Heart right ventricle (tissue), 16 donors: ENCODE results near the gene RAB25. TPM values are rescaled to one million over a fixed set of nuclear protein-coding genes. Genes with fewer than 3 reads are reported as not detected.
"Not testable (repeated sequence)": the region's sequence is repeated elsewhere in the genome, so short reads cannot be mapped to it uniquely, and the experiment has no call there.

Experiments
- ATAC-seq, 8 donors: fragments of 200-7000 bp; cut with Tn5 transposase; one replicate each; pipeline ENCODE4 v1.9.1; 2020; ENCODE audit warnings: mild to moderate bottlenecking in 8 of 8, moderate library complexity in 8 of 8, moderate number of reproducible peaks in 1 of 8
- DNase-seq, 2 donors: peaks; one replicate each; pipeline ENCODE4 v3.0.0-alpha.2; 2020
- H3K27ac ChIP-seq, 10 donors: fragments of 200-600 bp; sonication (generic) in 2 of 10; one replicate each; pipeline versions ENCODE4 v1.5.0 to v1.8.0; 2020 to 2022; ENCODE audit warnings: mild to moderate bottlenecking in 3 of 10
- H3K27me3 ChIP-seq, 7 donors: fragments of 200-600 bp; one replicate each; pipeline ENCODE4 v1.8.0; 2021 to 2022; ENCODE audit warnings: mild to moderate bottlenecking in 2 of 7
- H3K36me3 ChIP-seq, 9 donors: fragments of 200-600 bp; sonication (generic) in 1 of 9; one replicate each; pipeline versions ENCODE4 v1.5.0 to v1.8.0; 2020 to 2022; ENCODE audit warnings: mild to moderate bottlenecking in 2 of 9
- H3K4me1 ChIP-seq, 9 donors: fragments of 200-600 bp; sonication (generic) in 1 of 9; one replicate each; pipeline versions ENCODE4 v1.5.0 to v1.8.0; 2020 to 2022; ENCODE audit warnings: mild to moderate bottlenecking in 4 of 9
- H3K4me3 ChIP-seq, 10 donors: fragments of 200-600 bp; sonication (generic) in 2 of 10; one replicate each; pipeline versions ENCODE4 v1.5.0 to v1.8.0; 2020 to 2022; ENCODE audit warnings: mild to moderate bottlenecking in 7 of 10, moderate library complexity in 2 of 10
- H3K9me3 ChIP-seq, 11 donors: fragments of 200-600 bp in 10 of 11; sonication (generic) in 2 of 11; one replicate each; pipeline versions ENCODE4 v1.5.0 to v1.8.0; 2013 to 2022; ENCODE audit warnings: mild to moderate bottlenecking in 2 of 11, control low read depth in 1 of 11, moderate library complexity in 1 of 11
- CTCF ChIP-seq, 9 donors: fragments of 200-600 bp; sonication (generic) in 2 of 9; IDR thresholded peaks; one replicate each; pipeline versions ENCODE4 v1.5.0 to v1.8.0; 2021 to 2022; ENCODE audit warnings: antibody characterized with exemption in 9 of 9, mild to moderate bottlenecking in 5 of 9, moderate library complexity in 1 of 9
- WGBS, 2 donors: extraction: QIAGEN DNeasy Blood & Tissue Kit; methylation state at CpG; one replicate each; pipeline ENCODE4 v1.1.7; 2013; ENCODE audit warnings: inconsistent platforms in 1 of 2; 5-methylcytosine and 5-hydroxymethylcytosine counted together
- intact Hi-C, 10 donors: fragments of 100-400 bp; cut with DNase I; formaldehyde crosslinking; loops; one replicate each; pipeline versions ENCODE4 v1.11.1 to v1.14.2; 2022
- polyA plus RNA-seq, 2 donors: library from polyadenylated mRNA; stranded (reverse); fragments of 200-250 nt; gene quantifications; one replicate each; pipeline ENCODE4 v1.2.3, GENCODE V29; 2013
- total RNA-seq, 10 donors: library from RNA; stranded (reverse); fragmentation: NEBNext Ultra II Directional in 3 of 10; extraction: Animal tissue kit (Norgen Biotek cat#: 25700) in 3 of 10; gene quantifications; one replicate each; pipeline versions ENCODE4 v1.2.1 to v1.2.4, GENCODE V29; 2021 to 2023
- donor health status: Arrhythmogenic right ventricular cardiomyopathy.
- donor health status: ischemic (EF 13 %, LVEDD 7.1; RV severe dilation, severe dysfunction).
- donor health status: healthy with polysubstance abuse.
- donor health status: DM: no; HTN: yes; CAD: no.
- donor health status: DM: no; HTN: no; CAD: no.
- donor health status: ischemic (EF 25% LVEDD 6.9; RV normal size, moderate dysfunction).
- donor health status: ischemic (EF 25% LVEDD 5.7; RV mildly dilated, moderate dysfunction).
- donor health status: healthy.
- donor health status: DM: yes; HTN: yes; CAD: no.
- donor health status: Ischemic cardiomyopathy.
- donor health status: ischemic (EF 35%, LVEDD 5.7; RV mildly dilated, moderate dysfunction).
- donor health status: nonischemic (EF 11% LVEDD 7.7; RV severe dilation, severe dysfunction).
- donor health status: DM: yes; HTN: yes; CAD: no.
- donor health status: PGD.
- donor health status: ischemic (EF 29% LVEDD 5.4; RV normal size, mild dysfunction).
- donor health status: nonischemic (EF 23%, LVEDD 6.1; RV moderate dilation, normal function).

RAB25 gene
- total and polyA plus RNA-seq, 12 donors, result 0.17 to 0.50 TPM; not detected in 10

DNA sequence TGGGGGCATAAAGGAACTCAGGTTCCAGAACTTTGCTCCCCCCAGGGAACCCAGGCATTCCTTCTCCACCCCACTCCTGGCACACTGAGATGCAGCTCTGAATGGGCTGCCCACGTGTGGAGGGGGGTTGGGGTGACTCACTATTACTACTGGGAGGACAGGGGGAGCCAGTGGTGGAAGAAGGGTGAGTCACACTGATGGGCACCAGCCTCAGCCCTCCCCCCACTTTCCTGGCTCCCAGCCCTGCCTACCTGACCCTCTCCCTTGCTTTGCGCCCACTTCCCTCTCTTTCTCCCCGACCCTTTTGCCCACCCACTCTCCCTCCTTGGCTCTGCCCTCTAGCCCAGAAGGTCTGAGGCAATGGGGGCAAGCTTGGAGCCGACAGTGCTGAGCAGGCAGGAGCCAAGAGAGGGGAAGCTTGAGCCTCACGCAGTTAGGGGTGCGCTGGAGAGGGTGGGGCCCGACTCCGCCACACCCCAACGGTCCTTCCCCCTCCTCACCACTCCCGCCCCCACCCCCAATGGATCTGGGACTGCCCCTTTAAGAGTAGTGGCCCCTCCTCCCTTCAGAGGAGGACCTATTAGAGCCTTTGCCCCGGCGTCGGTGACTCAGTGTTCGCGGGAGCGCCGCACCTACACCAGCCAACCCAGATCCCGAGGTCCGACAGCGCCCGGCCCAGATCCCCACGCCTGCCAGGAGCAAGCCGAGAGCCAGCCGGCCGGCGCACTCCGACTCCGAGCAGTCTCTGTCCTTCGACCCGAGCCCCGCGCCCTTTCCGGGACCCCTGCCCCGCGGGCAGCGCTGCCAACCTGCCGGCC is 53.4 kb downstream of the RAB25 start, which contains the start of gene LMNA:
Gene LMNA, plus strand, starts transcription at position 611 of the 818 bp plus-strand sequence. CDS start 208 bp downstream, outside the sequence.
- peaks cover 0 to 7% (median 0%) of the 10 kb centered on the region in 7 donors for H3K27me3 ChIP-seq
- H3K9me3 ChIP-seq, result no peaks in the 10 kb centered on the region
- TF ChIP-seq CTCF (IDR thresholded peaks at IDR 0.05), result no peak
- peak within 1 kb of the TSS; percentile 86 to 99 (median 96) for H3K4me3 ChIP-seq
- peak; percentile 82 to 92 (median 86) for ATAC-seq
- H3K36me3 ChIP-seq, result peaks cover 0 to 11% (median 0%) of the 10 kb centered on the region in 9 donors
- peak within 1 kb of the TSS; percentile 93 to 100 (median 98) for H3K27ac ChIP-seq
- DNase-seq, result peak; percentile 91 to 92
- 2 to 3% methylated on average over 37 of the region's 37 CpGs for WGBS, 2 donors
- H3K4me1 ChIP-seq, result peaks cover 15 to 60% (median 43%) of the 10 kb centered on the region in 9 donors
- intact Hi-C loops, result no loop called here

DNA sequence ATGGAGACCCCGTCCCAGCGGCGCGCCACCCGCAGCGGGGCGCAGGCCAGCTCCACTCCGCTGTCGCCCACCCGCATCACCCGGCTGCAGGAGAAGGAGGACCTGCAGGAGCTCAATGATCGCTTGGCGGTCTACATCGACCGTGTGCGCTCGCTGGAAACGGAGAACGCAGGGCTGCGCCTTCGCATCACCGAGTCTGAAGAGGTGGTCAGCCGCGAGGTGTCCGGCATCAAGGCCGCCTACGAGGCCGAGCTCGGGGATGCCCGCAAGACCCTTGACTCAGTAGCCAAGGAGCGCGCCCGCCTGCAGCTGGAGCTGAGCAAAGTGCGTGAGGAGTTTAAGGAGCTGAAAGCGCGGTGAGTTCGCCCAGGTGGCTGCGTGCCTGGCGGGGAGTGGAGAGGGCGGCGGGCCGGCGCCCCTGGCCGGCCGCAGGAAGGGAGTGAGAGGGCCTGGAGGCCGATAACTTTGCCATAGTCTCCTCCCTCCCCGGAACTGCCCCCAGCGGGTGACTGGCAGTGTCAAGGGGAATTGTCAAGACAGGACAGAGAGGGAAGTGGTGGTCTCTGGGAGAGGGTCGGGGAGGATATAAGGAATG is 54.1 kb downstream of the RAB25 start:
- intact Hi-C loops, result no loop called here
- peak; percentile 5 to 57 (median 41) for ATAC-seq
- WGBS, 2 donors, result 0% methylated on average over 49 of the region's 49 CpGs

DNA sequence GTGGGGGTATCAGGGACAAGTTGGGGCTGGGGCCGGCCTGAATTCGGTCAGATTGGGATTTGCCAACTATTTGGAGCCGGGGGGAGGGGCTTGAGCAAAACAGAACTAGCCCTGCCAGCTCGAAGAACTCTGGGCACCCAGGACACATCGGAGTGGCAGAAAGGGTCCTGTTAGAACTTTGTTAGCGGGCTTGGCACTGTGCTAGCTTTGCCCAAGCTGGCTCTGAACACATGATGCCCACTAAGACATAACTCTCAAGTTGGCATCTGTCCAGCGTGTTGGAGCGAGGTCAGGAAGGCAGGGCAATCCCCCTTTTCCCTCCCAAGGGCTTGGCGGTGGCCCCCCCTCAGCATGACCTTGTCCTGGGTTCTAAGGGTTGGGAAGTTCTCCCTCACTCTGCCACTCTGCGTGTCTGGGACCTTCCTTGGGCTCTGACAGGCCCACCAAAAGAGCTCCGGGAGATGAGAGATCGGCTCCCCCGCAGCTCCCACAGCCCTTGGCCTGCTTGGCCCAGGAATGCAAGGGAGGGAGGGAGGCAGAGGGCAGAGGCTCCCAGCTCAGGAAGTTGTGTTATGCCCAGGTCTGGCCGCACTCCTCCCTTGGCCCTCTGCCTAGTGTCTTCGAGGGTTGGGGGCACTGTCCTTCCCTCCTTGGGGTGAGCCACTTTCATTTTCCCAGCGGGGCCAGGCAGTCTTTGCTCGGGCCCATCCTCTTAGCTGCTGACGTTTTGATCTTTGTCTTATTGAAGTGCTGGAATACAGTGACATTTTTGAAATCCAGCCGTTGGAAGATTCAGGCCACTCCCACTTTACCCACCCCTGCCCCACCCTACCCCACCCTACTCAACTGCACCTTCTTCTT is 54.8 kb downstream of the RAB25 start:
- H3K27me3 ChIP-seq, result peaks cover 0 to 7% (median 0%) of the 10 kb centered on the region in 7 donors
- TF ChIP-seq CTCF (IDR thresholded peaks at IDR 0.05), result no peak
- H3K4me3 ChIP-seq, result peak overlapping the region; percentile 86 to 99 (median 96)
- DNase-seq (peak; percentile 66 to 70), ATAC-seq (peak; percentile 17 to 56 (median 42))
- peaks cover 23 to 74% (median 57%) of the 10 kb centered on the region in 9 donors for H3K4me1 ChIP-seq
- peaks cover 0 to 22% (median 0%) of the 10 kb centered on the region in 9 donors for H3K36me3 ChIP-seq
- intact Hi-C loops, result no loop called here
- 1 to 2% methylated on average over 19 of the region's 19 CpGs for WGBS, 2 donors
- H3K9me3 ChIP-seq, result no peaks in the 10 kb centered on the region
- peak overlapping the region; percentile 93 to 100 (median 98) for H3K27ac ChIP-seq

More for the DNA sequence above, 54.1 kb downstream of the RAB25 start:
- no peak for DNase-seq
- peaks cover 0 to 7% (median 0%) of the 10 kb centered on the region in 7 donors for H3K27me3 ChIP-seq
- TF ChIP-seq CTCF (IDR thresholded peaks at IDR 0.05), result no peak
- H3K9me3 ChIP-seq, result no peaks in the 10 kb centered on the region
- H3K4me1 ChIP-seq, result peaks cover 18 to 67% (median 50%) of the 10 kb centered on the region in 9 donors
- H3K36me3 ChIP-seq, result peaks cover 0 to 15% (median 0%) of the 10 kb centered on the region in 9 donors
- H3K27ac ChIP-seq, result peak overlapping the region; percentile 93 to 100 (median 98)
- peak overlapping the region; percentile 86 to 99 (median 96) for H3K4me3 ChIP-seq

DNA sequence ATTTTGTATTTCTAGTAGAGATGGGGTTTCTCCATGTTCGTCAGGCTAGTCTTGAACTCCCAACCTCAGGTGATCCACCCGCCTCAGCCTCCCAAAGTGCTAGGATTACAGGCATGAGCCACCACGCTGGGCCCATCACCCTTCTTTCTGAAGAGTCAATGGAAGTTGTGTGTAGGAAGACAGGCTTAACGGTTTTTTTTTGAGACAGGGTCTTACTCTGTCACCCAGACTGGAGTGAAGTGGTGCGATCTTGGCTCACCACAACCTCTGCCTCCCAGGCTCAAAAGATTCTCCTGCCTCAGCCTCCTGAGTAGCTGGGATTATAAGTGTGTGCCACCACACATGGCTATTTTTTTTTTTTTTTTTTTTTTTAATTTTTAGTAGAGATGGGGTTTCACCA is 55.8 kb downstream of the RAB25 start:
- H3K27me3 ChIP-seq, intact Hi-C loops, ATAC-seq, H3K9me3 ChIP-seq, DNase-seq: not testable (repeated sequence)
- H3K4me1 ChIP-seq, result peaks cover 32 to 80% (median 67%) of the 10 kb centered on the region in 9 donors
- peaks cover 0 to 27% (median 0%) of the 10 kb centered on the region in 9 donors for H3K36me3 ChIP-seq
- 55 to 60% methylated on average over 5 of the region's 5 CpGs for WGBS, 2 donors
- peak overlapping the region; percentile 86 to 99 (median 96) for H3K4me3 ChIP-seq
- peak overlapping the region; percentile 93 to 100 (median 98) for H3K27ac ChIP-seq
